DMS 273 treated with DMSO at 0.1 percent for 48 hours (cell line): ENCODE data around the gene CHD1.

Source experiments
- DNase-seq: peaks from one replicate; lab custom pipeline; 2025; lab: John Stamatoyannopoulos, UW

The CHD1 gene

DNA sequence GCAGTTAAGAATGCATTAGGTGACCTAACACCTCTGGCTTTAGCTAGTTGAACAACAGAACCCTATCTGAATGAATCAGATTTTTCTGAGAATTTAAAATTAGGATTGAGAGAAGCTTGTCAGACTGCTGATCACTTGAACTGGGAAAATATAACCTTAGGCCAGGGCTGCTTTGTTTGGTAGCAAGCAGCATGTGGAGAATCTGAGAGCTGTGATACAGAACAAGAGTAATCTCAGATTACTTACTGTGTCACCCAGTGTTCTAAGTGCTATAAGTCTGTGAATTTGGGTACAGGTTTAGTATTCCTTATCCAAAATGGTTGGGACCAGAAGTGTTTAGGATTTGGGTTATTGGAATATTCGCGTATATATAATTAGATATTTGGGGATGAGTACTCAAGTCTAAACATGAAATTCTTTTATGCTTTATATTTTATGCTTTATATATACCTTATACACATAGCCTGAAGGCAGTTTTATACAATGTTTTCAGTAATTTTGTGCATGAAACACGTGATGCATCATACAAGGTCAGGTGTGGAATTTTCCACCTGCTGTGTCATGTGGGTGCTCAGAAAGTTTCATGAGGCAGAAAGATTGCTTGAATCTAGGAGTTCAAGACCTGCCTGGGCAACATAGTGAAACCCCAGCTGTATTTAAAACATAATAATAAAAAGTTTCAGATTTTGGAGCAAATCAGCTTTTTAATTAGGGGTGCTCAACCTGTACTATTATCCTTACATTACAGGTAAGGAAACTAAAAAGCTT is 8.3 kb upstream of the CHD1 start:
- no peak for DNase-seq

DNA sequence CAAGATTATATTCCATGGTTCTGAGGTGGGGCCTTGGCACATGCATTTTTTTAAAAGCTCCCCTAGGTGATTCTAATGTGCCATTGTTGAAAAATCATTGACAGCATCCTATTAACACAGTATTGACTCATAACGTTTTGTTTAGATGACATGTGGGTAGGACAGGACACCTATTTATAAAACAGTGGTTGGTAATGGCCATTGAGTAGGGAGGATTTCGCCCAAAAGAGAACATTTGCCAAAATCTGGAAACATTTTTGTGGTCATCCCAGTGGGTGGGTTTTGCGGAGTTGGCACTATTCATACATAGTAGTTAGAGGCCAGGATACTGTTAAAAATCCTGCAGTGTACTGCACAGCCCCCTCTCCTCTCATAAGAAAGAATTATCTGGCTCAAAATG is 6.4 kb upstream of the CHD1 start:
- DNase-seq, result no peak

DNA sequence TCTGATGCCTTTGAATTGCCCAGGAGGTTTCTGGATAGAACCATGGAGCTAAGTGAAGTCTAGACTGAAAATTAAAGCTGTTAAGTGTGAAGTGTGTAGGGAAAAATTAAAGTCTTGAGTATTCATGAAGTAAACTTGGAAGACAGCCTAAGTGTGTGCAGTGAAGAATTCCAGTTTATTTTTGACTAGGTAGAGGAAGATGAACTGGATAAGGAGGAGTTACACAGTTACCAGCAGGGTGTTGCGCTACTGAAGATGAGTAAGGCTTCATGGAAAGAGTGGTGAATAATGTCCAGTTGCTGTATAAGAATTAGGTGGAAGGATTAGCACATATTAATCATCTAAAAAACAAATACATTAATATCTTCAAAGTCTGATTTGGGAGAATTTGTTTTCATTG is 5.7 kb upstream of the CHD1 start:
- DNase-seq, result no peak

DNA sequence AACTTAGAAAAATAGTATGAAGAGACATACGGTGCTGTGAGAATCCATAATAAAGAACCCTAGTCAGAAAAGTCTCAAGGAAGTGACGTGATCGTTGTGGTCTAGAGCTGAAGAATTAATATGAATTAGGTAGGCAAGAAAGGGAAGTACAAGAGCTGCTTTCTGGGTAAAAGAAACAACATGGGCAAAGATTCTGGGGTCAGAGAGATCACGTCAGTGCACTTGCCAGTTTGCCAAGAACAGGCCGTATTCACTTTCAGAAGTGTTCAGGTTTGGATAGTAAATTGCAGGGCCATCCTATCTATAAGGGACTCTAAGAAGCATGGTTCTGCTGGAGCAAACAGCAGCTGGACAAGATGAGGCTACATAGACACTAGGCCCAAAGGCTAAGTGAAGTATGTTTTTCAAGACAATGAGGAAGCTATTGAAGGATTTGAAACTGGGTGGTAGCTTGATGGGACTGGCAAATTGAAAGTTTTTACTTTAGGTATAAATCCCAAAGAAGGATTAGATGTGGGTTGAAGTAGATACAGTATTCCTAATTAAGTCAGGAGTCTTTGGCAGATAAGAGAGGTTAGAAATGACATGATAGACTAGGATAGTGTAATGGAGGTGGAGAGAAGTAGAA is 4.8 kb upstream of the CHD1 start:
- no peak for DNase-seq

DNA sequence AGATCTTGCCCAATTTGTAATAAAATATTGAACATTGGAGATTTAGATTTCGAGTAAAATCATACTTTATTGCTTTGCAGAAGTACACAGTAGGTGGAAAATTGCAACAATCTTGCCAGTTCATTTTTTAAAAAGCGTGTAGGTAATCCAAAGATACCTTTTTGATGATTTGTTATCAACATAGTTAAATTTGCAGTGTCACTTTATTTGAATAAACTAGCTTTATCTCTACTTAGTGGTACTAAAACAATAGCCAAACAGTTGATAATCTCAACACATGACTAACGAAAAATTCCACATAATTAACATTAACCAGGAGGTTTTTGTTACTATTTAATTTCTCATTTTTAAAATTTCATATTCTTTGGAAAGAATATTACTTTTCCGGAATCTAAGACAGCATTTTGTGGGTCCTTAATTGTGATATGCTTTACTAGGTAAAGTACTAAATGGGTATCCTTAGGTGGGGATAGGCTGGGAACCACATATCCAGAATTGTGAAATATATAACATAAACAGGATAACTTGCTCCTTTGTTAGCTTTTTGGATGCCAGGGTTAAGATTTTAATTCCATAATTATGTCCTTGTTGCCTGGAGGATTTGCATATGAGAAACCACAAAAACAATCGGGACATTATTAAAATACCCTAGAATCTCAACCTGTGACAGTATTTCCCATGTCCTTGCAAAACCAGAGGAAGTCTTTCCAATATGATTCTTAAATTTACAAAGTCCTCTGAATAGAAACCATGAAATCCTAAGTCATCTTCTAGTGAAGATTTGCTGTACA is 2.4 kb upstream of the CHD1 start:
- DNase-seq, result no peak

DNA sequence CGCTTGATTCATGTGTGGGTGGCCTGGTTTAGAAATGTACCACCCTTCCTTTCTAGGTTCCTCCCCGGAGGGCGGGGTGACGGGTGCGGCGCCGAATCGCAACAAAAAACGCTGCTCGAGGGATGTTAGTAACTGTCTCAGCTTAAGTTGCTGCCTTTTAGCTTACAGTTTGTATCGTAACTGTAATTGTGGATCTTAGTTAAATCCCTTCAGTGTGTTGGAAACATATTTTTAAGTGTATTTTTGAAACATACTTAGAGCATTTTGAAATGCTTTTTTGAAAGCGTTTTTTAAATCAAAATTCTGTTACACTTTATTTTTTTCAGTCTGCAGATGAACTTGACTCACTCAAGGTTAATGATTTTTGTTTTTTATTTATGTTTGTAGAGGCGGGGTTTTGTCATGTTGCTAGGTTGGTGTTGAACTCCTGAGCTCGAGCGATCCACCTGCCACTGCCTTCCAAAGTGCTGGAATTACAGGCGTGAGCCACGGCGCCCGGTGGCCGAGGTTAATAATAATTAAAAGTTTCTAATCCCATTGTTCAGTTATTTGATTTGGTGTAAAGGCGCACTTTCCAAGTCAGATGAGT is 997 bp upstream of the CHD1 start:
- no peak for DNase-seq

DNA sequence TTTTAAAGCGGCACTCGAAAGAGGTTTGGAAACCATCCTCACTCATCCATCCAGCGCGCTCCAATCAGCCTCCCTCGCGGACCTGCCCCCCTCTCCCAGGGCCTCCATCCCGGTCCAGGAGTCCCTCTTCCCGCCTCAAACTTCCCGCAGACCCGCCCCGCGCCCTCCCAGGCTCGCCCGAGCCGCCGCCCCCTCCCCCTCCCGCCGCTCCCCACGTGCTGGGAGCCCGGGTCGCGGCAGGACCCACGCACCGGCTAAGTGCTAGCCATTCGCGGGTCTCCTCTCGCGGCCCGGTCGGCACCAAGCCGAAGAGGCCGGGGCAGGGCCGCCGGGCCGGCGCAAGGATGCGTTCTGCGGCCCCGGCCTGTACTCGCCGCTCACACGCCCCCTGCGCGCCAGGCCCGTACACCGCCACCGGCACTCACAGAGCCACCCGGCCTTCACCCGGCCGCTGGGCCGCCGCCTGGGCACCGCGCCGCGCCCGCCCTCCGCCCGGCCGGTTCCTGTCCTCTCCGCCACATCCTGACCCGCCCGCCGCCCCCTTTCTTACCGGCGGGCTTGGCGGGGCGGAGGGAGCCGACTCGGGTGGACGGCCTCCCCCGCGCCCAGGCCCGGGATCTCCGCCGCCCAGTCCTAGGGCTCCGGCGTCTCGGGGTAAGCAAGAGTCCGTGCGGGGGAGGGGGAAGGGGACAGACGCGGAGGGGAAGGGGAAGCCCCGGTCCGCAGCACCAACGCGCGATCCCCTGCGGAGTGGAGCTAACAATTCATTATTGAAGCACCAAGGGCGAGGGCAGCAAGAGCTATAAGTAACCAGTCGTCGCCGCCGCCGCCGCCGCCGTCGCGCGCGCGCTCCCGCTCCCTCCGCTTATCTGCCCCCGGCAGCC is 576 bp downstream of the CHD1 start:
- no peak for DNase-seq

DNA sequence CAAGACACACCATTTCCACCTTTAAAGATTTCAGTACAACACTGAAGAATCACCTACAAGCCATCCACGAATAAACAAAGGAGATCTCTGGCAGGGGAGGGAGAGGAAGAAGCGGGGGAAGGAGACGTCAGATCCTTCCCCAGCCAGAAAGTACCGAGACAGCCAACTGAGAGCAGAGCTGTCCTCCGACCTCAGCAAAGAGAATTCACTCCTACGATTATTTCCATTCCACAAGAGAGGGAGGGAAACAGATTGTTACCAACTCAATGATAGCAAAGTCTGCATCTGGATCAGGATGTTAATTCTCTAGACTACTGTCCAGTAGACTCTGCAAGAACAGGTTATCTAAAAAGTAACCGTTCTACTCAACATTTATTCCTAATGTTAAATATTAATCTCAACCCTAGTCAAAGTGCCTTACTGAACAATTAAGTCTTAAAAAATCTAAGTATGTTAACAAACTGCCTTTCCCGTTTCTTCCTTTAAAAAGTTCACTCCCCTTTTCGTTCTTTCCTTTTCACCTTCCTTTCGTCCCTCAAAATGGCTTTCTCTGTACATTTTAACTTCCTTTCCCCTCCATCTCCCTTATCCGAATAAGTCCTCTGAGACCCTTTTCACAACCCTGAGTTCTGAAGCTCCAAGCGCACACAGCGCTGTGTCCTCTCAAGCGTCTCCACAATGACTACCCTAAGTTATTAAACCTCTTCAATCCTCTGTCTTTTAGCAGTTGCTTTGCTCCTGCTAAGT is 1.4 kb downstream of the CHD1 start:
- no peak for DNase-seq

DNA sequence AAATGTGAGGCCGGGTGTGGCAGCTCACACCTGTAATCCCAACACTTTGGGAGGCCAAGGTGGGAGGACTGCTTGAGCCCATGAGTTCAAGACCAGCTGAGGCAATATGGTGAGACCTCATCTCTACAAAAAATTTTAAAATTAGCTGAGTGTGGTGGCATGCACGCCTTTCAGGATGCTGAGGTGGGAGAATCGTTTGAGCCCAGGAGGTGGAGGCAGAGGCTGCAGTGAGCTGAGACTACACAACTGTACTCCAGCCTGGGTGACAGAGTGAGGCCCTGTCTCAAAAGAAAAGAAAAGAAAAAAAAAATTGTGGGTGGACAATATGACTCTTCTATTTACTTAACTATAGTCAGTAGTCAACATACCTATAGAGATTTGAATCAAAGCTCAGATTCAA is 4.8 kb downstream of the CHD1 start:
- no peak for DNase-seq

DNA sequence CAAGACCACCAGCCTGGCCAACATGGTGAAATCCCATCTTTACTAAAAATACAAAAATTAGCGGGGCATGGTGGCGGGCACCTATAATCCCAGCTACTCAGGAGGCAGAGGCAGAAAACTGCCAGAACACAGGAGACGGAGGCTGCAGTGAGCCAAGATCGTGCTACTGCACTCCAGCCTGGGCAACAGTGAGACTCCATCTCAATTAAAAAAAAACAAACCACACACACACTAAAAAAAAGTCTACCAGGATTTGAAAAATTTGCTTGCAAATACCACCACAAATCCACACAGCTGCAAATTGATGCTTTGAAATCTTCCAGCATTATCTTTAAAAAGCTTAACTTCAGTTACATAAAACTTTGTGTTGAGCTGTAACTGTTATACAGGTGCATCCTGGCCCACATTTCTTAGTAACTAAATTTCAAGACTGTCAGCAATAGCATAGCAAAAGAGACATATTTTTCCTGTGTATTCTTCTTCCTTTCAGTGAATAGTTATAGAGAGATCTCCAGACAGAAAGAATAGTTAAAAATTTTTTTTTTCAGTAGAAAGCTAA is 6.8 kb downstream of the CHD1 start:
- no peak for DNase-seq

DNA sequence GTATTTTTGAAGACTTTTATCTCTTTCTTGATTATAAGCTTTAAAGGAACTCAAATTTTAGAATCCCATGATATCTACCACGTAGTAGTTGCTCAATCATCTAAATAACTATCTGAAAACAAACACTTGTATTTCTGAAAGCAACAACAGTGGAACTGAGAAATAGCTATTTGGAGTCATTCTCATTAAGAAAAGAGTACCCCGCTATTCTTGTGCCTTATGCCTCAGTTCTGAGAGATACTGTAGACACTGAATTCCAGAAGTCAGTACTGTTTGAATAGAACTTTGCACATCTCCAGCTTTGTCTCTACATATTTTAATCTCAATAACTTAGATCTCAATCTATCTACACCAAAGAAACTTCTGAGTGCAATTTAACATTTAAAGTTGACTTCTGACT is 11.4 kb downstream of the CHD1 start:
- DNase-seq, result no peak

DNA sequence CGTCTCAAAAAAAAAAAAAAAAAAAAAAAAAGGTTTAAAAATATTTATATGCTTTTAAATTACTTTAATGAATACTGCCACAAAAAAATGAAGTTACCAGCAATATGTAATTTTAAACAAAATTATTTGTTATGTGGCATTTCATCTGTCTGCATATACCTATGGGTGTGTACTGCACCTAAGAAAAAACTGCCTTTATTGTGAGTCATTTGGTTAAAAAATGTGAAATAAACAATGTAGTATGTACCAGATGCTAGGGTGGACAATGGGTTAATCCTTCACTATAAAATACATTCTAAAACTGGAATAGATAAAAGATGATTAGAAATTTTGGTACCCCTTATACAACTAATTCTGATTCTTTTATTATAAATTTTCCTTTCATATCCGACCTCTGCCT is 12.3 kb downstream of the CHD1 start:
- no peak for DNase-seq

DNA sequence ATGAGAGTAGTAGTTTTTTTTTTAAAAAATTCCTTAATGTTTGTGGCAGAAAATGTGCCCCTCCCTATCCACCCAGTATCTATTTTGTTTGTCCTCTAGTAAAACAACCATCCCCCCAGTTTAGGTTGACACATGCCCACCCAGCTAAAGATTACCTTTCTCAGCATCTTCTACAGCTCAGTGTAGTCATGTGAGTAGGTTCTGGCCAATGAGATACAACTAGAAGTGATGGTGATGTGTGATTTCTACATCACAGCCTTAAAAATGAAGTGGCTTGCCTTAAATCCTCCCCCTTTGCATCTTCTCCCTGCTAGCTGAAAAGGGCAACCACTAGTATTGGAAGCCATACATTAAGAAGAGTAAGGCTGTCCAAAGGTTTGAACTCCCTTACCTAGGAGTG is 14.9 kb downstream of the CHD1 start:
- DNase-seq, result no peak

DNA sequence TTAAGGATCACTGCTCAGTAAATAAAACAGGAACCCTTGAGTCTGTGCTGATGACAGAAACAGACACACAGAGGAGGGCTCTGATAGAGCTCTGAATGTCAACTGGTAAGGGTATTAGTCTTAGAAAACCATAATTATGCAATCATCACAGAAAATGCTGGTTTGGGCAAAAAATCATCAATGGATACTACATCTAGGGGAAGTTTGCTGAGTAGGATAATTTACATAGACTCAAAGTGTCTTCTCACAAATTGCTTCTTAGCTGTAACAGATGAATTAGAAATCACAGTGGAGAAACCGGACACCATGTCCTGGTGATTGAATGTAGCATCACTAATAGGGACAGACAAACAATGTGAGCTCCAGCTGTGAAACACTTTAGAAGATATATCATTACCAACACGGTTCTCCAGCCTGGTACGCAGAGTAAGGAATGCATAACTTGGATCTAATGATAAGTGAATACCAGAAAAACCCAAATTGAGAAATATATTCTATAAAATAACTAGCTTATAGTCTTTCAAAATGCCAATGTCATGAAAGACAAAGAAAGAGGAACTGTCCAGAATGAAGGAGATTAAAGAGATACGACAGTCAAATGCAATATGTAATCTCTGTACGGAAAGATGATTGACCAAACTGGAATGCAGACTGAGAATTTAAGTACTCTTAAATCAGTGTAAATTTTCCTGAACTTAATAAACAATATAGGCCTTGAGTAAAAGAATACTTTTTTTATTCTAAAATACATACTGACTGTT is 17.3 kb downstream of the CHD1 start:
- no peak for DNase-seq

DNA sequence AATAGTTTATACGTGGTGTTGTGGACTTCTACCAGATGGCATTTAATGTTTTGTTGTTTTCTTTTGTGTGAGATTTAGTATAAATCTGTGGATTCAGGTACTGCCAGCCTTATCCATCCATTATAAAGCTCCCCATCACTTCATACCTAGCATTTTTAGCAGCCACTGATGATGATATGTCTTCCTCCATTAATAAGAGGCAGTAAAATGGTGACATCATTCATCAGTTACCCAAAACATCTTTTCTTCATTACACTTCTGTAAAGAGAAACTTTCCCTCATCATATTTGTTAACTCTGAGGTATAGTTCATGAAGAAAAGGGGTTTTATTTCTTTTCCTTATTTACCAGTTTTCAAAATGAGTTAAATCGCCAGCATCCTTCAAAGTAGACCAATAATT is 19.4 kb downstream of the CHD1 start:
- no peak for DNase-seq

DNA sequence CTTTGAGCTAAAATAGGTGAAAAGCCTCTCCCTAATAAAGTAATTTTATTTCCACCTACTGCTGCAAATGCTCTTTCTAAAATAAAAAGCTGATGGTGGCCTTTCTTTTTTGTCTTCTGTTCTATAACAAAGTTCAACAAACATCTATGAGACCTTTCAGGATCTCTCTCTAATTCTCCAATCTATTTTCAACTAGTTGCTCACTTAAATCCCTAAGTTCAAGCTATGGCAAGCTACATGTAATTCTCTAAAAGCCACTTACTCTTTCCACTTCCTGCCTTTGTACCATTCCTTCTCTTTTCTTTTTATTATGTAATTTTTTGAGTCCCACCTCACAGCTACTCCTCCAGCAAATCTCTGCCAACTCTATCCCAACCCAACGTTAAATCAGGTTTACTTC is 20.9 kb downstream of the CHD1 start:
- no peak for DNase-seq

DNA sequence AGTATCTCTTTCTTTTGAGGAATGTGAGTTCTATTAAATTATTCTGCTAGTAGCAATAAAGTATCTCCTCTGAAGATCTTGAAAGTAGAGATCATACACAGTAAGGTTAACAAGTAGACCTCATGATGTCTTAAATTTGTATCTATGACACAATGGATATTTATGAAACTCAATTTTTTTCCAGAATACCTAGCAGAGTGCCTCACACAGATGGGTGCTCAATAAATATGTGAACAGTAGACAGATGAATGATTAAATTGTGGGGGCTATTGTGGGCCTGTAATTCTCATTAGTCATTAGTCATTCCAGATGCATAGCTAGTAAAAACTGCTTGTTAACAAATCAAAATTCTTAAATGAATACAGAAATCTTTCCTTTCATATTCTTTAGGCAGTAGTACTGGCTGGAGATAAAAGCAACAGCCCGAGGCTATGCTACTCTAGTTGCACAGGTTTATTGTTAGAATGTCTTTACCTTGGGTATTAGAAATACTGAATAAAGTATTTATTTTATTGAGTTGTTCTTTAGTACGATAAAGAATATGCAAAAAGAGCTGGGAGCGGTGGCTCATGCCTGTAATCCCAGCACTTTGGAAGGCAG is 22.0 kb downstream of the CHD1 start:
- no peak for DNase-seq

DNA sequence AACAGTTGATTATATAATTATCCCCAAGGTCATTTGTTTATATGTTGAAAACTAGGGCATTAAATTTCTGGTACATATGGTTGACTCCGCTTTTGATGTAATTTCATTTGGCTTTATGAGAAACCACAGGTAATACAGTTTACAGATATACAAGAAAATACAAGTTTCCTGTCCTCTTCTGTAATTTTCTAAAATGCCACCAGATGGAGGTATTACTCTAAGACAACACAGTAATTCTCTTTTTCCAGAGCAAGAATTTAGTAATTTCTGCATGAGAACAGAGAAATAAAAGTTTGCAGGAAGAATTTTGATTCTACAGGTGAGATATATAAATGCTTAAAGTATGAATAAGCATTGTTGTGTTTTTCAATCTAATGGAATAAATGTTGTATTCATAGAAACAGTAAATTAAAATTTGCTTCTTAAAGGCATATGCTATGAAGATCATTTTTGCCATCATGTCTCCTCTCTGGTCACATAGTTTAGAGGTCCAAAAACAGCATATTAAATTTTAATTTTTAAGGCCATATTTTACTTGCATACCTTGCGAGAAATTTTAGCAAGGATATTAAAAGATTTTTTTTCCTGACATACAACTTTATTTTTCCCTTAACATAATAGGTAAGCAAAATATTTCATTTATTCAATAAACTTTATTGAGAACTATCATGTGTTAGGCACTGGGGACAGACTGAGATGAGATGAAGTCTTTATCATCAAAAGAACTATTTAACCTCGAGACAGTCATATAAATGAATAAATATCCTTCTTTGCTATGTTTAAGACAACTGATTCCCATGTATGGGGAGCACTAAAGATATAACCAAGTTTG is 22.7 kb downstream of the CHD1 start:
- no peak for DNase-seq

DNA sequence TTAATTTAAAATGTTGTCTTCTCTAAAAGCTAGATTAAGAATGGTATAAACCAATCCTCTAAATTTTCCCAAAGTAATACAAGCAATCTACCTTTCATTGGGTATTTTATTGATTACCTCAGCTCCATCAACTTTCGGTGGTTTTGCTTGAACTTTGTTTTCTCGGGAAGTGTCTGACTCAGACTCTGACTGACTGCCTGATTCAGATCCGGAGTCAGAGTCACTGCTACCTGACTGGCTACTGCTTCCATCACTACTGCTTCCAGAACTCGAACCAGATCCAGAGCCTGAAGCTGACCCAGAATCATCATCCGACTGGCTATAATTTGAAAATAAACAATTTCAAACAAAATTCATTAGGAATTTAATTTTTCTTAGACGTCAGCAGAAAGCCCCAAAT is 24.0 kb downstream of the CHD1 start:
- no peak for DNase-seq
